ENCODE data around the gene INTS11. TPM values are rescaled to one million over a fixed set of nuclear protein-coding genes. Genes with fewer than 3 reads are reported as not detected.

INTS11 gene
- total RNA-seq: 64.1 and 71.4 TPM in 2 replicates

GRCh38 chr1:1324524-1325287 is at the start of gene INTS11, which contains the start of gene CPTP:
INTS11 (minus strand) TSS chr1:1324660; CDS start chr1:1324608, 52 bp downstream.
CPTP (plus strand) TSS chr1:1324802; CDS start chr1:1326911, 2,109 bp downstream.

GRCh38 chr1:1358433-1359271 is 34.2 kb upstream of the INTS11 start, which contains the start of gene MXRA8:
MXRA8 (minus strand) TSS chr1:1358555; CDS start chr1:1358504, 51 bp downstream.

GRCh38 chr1:1349256-1350012 is 25.0 kb upstream of the INTS11 start, which contains the start of gene DVL1:
DVL1 (minus strand) TSS chr1:1349418; CDS start chr1:1349065, 353 bp downstream.

GRCh38 chr1:1331068-1331965 is 6.9 kb upstream of the INTS11 start, which contains the start of gene TAS1R3:
TAS1R3 (plus strand) TSS chr1:1331280; CDS start chr1:1331346, 66 bp downstream.

GRCh38 chr1:1307923-1308755 is 16.3 kb downstream of the INTS11 start, which contains the start of the genes ACAP3 and PUSL1:
ACAP3 (minus strand) TSS chr1:1307930; CDS start chr1:1307815, 115 bp downstream.
PUSL1 (plus strand) TSS chr1:1308597; CDS start chr1:1308644, 47 bp downstream.

GRCh38 chr1:1273512-1274298 is 50.8 kb downstream of the INTS11 start, which contains the start of gene UBE2J2:
UBE2J2 (minus strand) TSS chr1:1273854; CDS start chr1:1267992, 5,862 bp downstream.

Small RNA genes within 50 kb of the gene (small RNA-seq; reads per million reads assigned to genes)
- not detected for gene MIR6726

Other genes starting within 250 kb of the INTS11 start
- gene C1orf159, start 208.6 kb downstream of the INTS11 start, total RNA-seq: 8.6 and 11.8 TPM in 2 replicates
- gene TTLL10, start 150.8 kb downstream of the INTS11 start, total RNA-seq: not detected in 2 replicates
- not detected in 2 replicates for gene TNFRSF18, start 118.1 kb downstream of the INTS11 start, total RNA-seq
- gene TNFRSF4, start 110.5 kb downstream of the INTS11 start, total RNA-seq: 0.57 and 0.93 TPM in 2 replicates
- 91.1 and 105 TPM in 2 replicates for gene SDF4, start 92.7 kb downstream of the INTS11 start, total RNA-seq
- 20.5 and 27.3 TPM in 2 replicates for gene B3GALT6, start 92.4 kb downstream of the INTS11 start, total RNA-seq
- 1.1 TPM in 1 of 2 replicates, not detected in the other for gene C1QTNF12, start 77.9 kb downstream of the INTS11 start, total RNA-seq
- gene UBE2J2, start 50.8 kb downstream of the INTS11 start, total RNA-seq: 50.0 and 53.1 TPM in 2 replicates
- gene SCNN1D, start 44.2 kb downstream of the INTS11 start, total RNA-seq: 0.66 and 0.93 TPM in 2 replicates
- 19.7 and 22.7 TPM in 2 replicates for gene ACAP3, start 16.7 kb downstream of the INTS11 start, total RNA-seq
- 21.0 and 22.9 TPM in 2 replicates for gene PUSL1, start 16.1 kb downstream of the INTS11 start, total RNA-seq
- 15.6 and 21.5 TPM in 2 replicates for gene CPTP, start 142 bp upstream of the INTS11 start, total RNA-seq
- 0.13 and 0.22 TPM in 2 replicates for gene TAS1R3, start 6.6 kb upstream of the INTS11 start, total RNA-seq
- gene DVL1, start 24.8 kb upstream of the INTS11 start, total RNA-seq: 28.9 and 38.4 TPM in 2 replicates
- 0.80 and 1.2 TPM in 2 replicates for gene MXRA8, start 33.9 kb upstream of the INTS11 start, total RNA-seq
- 94.9 and 99.4 TPM in 2 replicates for gene AURKAIP1, start 50.5 kb upstream of the INTS11 start, total RNA-seq
- gene CCNL2, start 74.7 kb upstream of the INTS11 start, total RNA-seq: 140 and 162 TPM in 2 replicates
- 100 and 116 TPM in 2 replicates for gene MRPL20, start 82.6 kb upstream of the INTS11 start, total RNA-seq
- 0.07 and 0.13 TPM in 2 replicates for gene ANKRD65, start 96.6 kb upstream of the INTS11 start, total RNA-seq
- gene VWA1, start 111.0 kb upstream of the INTS11 start, total RNA-seq: 1.3 and 2.9 TPM in 2 replicates
- gene ATAD3C, start 125.0 kb upstream of the INTS11 start, total RNA-seq: not detected in 2 replicates
- 33.0 and 38.4 TPM in 2 replicates for gene ATAD3B, start 147.1 kb upstream of the INTS11 start, total RNA-seq
- 46.1 TPM in 2 replicates for gene ATAD3A, start 187.5 kb upstream of the INTS11 start, total RNA-seq
- 3.5 and 4.0 TPM in 2 replicates for gene TMEM240, start 216.0 kb upstream of the INTS11 start, total RNA-seq